WI38 (cell line): ENCODE results near the gene CAMP.

Experiments used
- H3K4me3 ChIP-seq: 2 replicates; pipeline ENCODE4 v1.5.1; 2011; ENCODE audit warnings: low read depth, mild to moderate bottlenecking, control low read depth, low read length
- CTCF ChIP-seq: IDR thresholded peaks from 2 replicates; pipeline ENCODE4 v1.5.1; 2012; ENCODE audit warnings: low read depth, mild to moderate bottlenecking, control low read depth, low read length

CAMP gene

GRCh38 chr3:48186631-48187300 is 36.5 kb upstream of the CAMP start:
- peak overlapping the region; percentile 83 for H3K4me3 ChIP-seq

DNA sequence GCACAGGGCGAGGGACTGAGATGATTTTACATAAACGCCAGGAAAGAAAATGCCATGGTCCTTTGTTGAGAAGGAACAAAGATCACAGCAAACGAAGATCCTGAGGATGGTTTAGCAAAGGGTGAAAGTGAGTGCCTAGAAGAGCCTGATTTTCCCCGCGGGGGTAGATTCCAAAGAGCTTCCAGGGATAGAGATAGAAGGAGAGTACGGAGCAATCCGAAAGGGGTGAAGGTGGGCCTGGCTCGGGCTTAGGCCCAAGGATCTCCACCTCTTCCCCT is 36.1 kb upstream of the CAMP start:
- no peak for TF ChIP-seq CTCF
- H3K4me3 ChIP-seq, result peak overlapping the region; percentile 83

More at GRCh38 chr3:48186631-48187300, 36.5 kb upstream of the CAMP start:
- TF ChIP-seq CTCF, result no peak

- no peak for TF ChIP-seq CTCF
- H3K4me3 ChIP-seq, result peak overlapping the region; percentile 83
These were observed 35.6 kb upstream of the CAMP start for GRCh38 chr3:48187579-48188265.

GRCh38 chr3:48188266-48189201 is 34.8 kb upstream of the CAMP start, which contains the start of gene CDC25A:
Gene CDC25A (minus strand): TSS chr3:48188417. CDS start chr3:48187947, 470 bp downstream.
- no peak for TF ChIP-seq CTCF
- H3K4me3 ChIP-seq, result peak within 1 kb of the TSS; percentile 83

- no peak for TF ChIP-seq CTCF
- no peak overlapping the region for H3K4me3 ChIP-seq
These were observed 34.0 kb upstream of the CAMP start for GRCh38 chr3:48189321-48189720.

GRCh38 chr3:48190911-48191310 is 32.4 kb upstream of the CAMP start:
- no peak for TF ChIP-seq CTCF
- H3K4me3 ChIP-seq, result no peak overlapping the region
